AG10803 (cell line): ENCODE data around the gene SIVA1.

Experiments
- DNase-seq: peaks from one replicate; pipeline ENCODE4 v3.0.0; 2010; ENCODE audit warnings: low read depth
- H3K4me3 ChIP-seq: 2 replicates; pipeline ENCODE4 v1.5.1; 2011; ENCODE audit warnings: mild to moderate bottlenecking, low read length, control low read depth
- CTCF ChIP-seq: conservative IDR thresholded peaks from 2 replicates; pipeline ENCODE4 v1.5.1; 2011; ENCODE audit warnings: mild to moderate bottlenecking, low read length, control low read depth, inconsistent platforms

Gene SIVA1

GRCh38 chr14:104754213-104754851 is 1.4 kb downstream of the SIVA1 start:
- peak overlapping the region; percentile 88 for H3K4me3 ChIP-seq
- no peak for TF ChIP-seq CTCF
- DNase-seq = no peak

GRCh38 chr14:104755621-104756020 is 2.7 kb downstream of the SIVA1 start:
- DNase-seq = no peak
- H3K4me3 ChIP-seq = no peak overlapping the region
- TF ChIP-seq CTCF = no peak

- no peak for TF ChIP-seq CTCF
- DNase-seq = no peak
Measured at GRCh38 chr14:104756477-104757237, 3.7 kb downstream of the SIVA1 start.

GRCh38 chr14:104757238-104757585 is 4.3 kb downstream of the SIVA1 start:
- TF ChIP-seq CTCF = no peak
- peak; percentile 16 for DNase-seq
- no peak overlapping the region for H3K4me3 ChIP-seq

More at GRCh38 chr14:104756477-104757237, 3.7 kb downstream of the SIVA1 start:
- H3K4me3 ChIP-seq = no peak overlapping the region

GRCh38 chr14:104757681-104758392 is 4.9 kb downstream of the SIVA1 start:
- TF ChIP-seq CTCF = no peak
- no peak for DNase-seq
- H3K4me3 ChIP-seq = no peak overlapping the region

- H3K4me3 ChIP-seq = no peak overlapping the region
- TF ChIP-seq CTCF = no peak
- DNase-seq = no peak
Measured at GRCh38 chr14:104758981-104759969, 6.3 kb downstream of the SIVA1 start.
